TTC549 (cell line): ENCODE measurements around the gene AGAP3.

ENCODE experiments used
- FAIRE-seq: peaks from 2 replicates; lab custom pipeline; 2012; peaks lifted over from hg19 to GRCh38; lab: Jason Lieb, UNC

Gene AGAP3

DNA sequence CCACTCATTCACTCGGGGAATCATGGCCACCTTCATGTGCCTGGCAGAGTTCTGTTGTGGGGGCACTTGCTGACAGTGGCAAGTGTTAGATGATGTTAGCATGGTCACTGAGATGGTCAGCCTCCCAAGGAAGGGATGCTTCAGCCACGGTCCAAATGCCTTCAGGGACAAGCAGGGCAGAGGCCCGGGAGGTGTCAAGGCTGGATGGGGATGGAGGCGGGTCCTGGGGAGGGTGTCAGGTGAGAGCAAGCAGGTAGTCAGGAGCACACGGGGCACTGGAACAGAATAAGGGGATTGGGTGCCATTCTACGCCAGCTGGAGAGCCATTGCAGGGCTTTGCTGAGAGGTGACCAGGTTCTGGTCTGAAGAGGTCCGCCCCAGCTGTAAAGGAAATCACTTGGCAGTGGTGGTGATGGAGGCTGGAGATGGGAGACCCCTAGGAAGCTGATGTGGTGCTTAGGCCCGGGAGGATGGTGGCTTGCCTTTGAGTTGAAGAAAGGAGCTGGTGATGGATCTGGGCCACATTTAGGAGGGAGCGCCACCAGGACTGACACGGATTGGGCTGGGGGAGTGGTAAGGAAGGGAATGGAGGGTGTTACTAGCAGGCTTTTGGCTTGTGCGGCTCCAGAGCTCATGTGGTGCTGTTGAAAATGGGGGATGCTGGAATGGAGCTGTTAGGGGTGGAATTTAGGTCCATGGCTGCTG is 24.1 kb downstream of the AGAP3 start:
- FAIRE-seq: no peak

DNA sequence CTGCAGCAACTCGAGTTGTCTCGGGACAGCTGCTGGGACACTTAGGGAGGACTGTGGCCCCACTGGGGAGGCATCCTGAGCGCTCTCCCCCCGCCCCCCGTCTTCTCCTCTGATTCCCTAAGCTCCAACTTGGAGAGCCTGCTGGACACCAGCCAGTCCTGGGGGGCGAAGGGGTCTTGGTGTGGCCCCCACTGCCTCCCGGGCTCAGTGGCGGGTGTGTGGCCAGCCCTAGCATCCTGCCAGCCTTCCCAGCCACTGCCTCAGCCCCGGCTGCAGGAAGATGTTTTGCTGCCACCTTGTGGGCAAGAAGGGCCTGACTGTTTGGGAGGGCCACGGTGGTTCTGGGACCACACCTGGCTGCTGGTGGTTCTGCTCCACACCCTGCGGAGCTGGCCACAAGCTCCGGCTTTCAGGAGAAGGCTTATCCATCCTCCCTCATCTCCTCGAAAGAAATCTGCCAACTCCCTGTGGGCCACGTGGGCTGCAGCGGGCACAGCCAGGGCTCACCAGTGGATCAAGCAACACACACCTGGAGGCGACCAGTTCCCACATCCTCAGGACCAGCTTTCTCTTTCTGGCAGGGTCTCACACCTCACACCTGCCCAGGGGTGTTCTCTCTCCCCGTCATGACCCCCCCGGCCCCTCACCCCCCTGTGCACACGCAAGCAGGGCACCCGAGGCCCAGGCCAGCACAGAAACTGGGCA is 24.8 kb downstream of the AGAP3 start:
- FAIRE-seq: no peak

DNA sequence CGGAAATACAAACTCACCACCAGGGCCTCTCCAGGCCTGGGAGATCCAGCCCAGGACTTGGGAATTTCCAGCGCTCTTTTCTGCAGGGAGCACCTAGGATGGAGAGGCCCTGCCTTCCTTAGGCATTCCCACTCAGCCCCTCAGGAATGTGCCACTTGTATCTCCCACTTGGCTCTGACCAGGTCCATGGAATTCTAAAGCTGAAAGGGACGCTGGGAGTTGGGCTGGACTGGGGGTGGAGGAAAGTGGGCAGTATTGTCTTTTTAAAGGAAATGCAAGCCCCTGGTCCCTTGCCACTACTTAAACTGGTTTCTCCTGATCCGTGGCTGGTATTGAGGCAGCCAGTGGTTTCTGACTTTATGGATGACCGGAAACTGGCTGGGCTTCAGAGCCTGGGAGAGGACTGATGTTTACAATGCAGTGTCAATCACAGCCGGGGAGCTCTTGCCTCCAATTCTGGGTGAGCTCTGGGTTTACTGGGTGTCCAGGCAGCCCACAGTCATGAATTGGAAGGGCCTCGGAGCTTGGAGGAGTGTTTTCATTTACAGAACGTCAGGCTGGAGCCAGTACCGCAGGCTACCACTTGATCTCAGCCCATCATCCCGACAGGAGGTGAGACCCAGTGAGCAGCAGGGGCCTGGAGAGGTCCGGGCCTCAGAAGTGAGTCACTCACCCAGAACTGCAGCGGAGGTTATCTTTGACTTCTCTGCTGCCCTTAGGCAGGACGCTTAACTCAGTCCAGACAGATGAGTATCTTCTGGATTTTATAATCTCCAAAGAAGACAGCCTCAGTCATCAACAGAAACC is 27.3 kb downstream of the AGAP3 start:
- no peak for FAIRE-seq

DNA sequence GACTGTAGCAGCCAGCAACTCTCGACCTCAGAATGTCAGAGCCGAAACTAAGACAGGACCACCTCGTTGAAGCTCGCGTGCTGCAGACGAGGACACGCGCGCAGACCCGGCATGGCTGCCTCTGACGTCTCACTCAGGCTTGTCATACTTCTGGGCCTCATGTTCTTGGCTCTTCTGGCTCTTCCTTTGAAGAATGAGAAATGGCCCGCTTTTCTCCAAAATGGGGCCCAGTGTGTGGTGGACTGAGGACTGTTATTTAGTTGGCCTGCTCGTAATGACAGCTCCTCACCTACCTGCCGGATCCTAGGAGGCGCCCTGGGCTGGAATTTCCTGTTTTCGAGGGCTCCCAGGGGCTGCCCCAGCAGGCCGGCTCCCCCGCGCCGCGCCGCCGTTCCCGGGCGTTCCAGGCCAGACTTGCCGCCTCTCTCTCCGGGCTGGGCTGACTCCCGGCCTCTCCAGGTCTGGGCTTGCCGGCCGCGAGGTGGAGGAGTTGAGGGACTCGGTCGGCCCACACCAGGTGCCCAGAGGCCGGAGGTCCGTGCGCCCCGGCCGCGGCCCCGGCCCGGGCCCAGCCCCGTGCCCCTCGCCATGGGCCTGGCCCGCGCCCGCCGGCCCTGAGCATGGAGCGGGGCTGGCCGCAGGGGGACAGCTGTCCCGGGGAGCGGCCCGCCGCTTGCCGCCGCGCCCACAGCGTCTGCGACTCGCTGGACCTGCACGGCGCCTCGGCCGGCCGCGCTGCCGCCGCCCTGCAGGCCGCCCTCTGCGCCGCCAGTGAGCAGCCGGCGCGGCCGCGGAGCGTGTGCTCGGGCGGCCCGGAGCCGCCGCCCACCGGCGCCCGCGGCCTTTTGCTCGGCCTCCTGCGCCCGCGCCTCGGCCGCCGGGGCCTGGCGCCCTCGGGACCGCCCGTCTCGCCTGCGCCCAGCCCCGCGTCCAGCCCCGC is 28.1 kb downstream of the AGAP3 start:
- no peak for FAIRE-seq

DNA sequence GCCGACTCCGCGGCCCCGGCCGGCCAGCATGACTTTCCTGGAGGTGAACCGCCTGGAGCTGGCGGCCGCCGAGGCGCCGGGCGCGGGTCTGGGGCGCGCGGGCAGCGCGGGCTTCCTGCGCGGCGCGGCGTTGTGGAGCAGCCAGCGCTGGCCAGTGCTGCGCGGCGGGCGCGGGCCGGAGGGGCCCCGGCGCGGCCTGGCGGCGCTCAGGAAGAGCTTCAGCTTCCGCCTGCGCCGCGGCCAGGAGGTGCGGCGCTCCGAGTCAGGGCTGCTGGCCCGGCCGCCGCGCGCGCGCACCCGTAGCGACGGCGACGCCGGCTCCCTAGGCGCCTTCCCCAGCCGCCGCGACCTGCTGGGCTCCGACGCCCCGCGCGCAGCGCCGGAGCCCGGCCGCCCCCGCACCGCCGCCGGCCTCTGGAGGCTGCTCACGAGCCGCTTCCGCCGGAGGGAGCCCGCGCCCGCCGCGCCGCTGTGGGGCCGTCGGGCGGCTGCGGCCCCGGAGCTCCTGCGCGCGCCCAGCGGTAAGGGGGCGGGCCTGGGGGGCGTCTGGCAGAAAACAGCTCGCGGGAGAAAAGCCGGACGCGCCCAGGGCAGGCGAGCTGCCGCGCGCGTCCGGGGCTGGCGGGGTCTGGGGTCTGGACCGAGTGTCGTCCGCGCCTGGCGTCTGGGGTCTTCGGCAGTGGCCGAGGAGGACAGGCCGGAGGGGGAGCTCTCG is 29.0 kb downstream of the AGAP3 start:
- FAIRE-seq: no peak

DNA sequence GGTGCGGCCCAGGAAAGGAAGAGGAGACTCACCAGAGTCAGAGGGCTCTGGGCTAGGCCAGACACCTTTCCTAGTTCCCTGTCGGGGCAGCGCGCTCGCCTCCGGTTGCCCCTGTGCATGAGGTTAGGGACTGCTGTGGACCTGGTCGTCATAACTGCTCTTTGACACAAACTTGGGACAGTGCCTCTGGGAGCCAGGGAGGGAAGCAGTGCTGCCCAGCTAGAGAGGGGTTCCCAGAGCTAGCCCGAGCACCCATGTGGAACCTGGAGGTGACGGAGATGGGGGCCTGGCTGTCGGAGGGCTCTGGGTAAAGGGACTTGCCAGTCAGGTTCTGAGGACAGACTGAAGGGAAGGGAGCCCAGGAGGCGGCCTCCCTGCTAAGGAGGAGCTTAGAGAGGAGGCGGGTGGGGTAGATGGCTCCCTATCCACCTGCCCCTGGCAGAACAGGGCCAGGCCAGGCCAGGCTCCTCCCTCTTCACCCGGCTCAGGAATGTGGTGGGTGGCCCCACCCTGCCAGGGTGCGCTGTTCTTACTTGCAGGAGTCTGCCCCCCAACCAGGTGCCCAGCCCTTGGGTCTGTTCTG is 29.7 kb downstream of the AGAP3 start:
- no peak for FAIRE-seq

DNA sequence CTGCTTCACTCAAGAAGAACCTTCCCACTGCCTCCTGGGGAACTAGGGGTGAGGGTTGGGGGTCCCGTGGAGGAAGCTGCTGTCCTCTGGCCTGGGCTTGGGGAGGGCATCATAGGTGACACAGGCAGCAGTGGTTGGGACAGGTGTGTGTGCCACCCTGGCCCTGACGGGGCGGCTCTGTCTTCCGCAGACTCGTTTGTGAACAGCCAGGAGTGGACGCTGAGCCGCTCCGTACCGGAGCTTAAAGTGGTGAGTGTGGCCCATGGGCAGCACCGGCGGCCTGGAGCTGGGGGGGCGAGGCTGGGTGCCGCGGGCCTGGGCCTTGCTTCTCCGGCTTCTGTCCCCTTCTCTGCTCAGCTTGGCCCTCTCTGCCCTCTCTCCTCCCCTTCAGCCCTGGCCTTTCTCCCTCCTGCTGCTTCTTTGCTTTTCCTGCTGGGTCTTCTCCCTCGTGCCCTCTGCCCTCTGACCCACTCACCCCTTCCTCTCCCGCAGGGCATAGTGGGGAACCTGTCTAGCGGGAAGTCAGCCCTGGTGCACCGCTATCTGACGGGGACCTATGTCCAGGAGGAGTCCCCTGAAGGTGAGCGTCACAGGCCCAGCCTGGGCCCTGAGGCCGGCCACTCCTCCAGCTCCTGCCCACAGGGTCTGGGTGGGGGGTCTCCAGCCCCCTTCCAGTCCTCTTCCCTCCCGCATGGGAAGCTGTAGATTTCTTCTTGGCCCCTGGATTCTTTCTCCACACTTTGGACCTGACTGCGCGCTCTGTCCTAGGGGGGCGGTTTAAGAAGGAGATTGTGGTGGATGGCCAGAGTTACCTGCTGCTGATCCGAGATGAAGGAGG is 30.5 kb downstream of the AGAP3 start:
- FAIRE-seq: no peak

DNA sequence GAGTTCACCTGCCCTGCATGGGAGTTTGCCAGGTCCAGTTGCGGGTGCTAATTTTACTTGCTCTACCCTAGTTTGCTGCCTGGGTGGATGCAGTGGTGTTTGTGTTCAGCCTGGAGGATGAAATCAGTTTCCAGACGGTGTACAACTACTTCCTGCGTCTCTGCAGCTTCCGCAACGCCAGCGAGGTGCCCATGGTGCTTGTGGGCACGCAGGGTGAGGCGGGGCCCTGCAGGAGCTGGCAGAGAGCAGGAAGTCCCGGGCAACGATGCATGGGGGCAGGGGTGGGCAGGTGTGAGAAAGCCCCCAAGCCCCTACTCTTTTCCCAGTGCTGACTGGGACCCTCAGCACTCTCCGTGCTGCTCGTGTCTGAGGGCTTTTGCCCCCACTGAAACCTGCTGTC is 31.3 kb downstream of the AGAP3 start:
- FAIRE-seq: no peak

DNA sequence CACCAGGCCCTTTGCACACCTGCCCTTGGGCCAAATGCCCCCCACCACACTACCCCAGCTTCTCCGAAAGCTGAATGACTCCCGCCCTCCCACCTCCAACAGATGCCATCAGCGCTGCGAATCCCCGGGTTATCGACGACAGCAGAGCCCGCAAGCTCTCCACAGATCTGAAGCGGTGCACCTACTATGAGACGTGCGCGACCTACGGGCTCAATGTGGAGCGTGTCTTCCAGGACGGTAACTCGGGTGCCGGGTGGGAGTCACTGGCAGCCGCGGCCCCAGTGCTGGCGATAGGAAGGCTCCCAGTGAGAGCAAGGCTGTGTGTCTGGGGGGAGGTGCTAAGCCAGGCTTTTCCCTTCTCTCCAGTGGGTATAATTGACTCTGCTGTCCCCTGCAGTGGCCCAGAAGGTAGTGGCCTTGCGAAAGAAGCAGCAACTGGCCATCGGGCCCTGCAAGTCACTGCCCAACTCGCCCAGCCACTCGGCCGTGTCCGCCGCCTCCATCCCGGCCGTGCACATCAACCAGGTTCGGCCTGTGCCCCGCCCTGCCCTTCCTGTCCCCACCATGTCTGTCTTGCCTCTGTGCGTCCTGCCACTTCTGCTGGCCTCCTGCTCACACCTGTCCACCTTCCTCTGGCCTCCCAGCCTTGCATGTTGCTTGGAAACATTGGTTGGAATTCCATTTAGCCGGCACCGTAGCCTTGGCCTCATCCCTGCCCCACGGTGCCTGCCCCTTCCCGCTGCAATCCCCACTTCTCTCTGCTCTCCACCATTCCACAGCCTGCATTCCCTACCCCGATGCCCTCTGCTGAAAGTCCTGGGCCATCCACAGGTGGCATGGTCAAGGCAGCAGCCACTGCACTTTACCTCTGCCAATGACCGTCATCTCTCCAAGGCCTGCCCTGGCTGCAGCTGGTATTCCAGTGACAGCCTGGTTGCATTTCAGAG is 32.1 kb downstream of the AGAP3 start:
- FAIRE-seq: no peak

DNA sequence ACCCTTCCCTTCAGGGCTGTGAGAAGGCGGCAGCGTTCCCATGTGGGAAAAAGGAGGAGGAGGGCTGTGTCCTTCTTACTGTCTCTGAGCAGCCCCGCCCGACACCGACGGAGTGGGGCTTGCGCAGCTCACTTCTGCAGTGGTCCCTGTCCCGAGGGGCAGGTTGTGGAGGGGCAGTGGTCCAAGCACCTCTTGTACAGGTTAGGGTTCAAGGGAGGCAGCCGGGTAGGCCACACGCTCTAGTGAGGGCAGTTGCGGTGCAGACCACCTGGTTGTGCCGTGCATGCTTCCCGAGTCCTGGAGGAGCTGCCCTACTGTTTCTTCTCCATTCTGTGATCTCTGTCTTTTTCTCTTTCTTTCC is 32.8 kb downstream of the AGAP3 start:
- no peak for FAIRE-seq

DNA sequence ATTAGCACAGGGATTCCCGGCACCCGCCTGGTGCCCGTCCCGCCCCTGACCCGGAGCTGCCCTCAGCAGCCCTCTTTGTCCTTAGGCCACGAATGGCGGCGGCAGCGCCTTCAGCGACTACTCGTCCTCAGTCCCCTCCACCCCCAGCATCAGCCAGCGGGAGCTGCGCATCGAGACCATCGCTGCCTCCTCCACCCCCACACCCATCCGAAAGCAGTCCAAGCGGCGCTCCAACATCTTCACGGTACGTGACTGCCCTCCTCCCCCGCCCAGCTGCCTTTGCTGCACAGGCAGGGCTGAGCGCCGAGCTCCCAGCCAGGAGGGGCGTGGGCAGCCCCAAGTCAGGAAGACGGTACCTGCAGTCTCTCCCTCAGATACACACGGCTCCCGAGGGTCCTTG is 33.6 kb downstream of the AGAP3 start:
- no peak for FAIRE-seq

DNA sequence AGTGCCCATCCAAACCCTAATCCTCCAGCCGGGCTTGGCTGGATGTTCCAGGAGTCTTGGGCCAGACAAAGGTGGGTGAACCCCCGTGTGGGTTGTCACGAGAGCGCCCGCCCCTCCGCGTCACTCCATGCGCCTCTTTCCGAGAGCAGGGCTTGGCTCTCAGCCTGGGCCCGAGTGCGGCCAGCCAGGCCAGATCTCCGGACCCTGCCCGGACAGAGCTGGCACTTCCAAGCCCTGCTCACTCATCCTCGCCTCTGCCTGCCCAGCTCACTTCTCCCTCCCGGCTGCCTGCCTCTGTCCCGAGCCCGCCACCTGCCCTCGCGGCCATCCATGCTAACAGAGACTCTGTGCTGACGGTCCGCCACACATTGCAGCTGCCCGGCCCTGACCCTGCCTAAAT is 34.6 kb downstream of the AGAP3 start:
- FAIRE-seq: no peak

DNA sequence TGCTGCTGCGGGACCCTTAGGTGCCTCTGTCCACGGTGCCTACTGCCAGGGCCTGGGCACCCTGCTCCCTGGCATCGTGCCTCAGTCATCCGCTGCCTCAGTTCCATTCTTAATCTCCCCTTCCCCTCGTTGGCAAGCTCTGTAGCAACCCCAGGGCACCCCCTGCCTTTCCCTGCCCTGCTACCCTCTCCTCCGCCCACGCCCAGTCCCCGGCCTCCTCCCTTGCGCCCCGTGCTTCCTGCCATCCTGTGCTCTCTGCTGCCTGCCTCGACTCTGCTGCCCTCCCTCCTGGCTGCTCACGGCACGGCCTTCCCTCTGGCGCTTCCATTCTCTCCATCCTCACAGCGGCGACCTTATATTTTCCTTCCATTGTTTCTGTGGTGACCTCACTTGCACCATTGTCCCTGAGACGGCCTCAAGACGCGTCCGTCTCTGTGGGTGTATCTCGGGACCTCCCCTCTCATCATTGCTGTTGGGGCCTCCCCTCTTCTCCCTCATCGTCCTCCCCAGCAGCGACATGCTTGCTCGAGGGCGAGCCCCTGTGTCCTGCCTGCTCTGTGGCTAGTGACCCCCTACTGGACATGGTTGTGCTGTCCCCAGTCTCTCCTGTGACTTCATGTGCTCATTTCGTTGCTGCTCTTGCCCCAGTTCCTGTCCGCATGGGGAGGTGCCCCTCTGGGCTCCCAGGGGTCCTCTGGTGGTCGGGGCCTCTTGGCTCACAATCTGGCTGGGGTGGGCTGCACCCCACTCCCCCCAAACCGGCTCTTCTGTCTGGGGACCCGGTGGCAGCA is 35.3 kb downstream of the AGAP3 start:
- no peak for FAIRE-seq

DNA sequence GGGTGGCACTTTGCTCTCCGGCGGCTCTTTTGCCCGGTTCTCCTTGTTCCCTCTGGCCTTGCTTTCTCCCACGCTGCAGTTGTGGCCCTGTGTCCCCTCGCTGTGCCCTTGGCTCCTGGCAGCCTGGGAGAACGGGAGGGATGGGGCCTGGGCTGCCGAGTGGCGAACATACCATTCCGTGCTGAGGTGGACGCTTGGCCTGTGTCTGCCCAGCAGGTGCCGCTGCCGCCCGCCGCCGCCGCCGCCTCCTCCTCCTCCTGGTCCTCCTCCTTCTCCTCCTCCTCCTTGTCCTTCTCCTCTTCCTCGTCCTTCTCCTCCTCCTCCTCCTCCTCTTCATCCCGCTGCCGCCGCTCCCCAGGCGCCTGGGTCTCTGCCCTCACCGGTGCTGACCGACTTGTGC is 36.0 kb downstream of the AGAP3 start:
- no peak for FAIRE-seq

DNA sequence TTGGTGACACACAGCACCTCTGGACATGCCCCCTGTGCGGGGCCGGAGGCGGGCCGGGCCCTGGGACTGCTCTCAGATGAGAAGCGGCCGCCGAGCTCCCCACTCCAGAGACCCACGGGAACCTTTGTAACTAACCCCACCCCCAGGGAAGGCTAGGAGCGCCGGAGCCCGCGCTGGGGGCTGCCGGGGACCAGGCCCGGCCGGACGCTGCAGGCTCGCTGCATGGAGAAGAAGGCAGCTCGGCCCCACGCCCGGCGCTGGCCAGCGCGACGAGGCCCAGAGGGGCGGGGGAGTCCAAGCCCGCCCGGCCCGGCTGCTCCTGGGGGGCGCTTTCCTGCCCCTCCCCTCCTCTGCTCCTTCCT is 36.5 kb downstream of the AGAP3 start:
- FAIRE-seq: no peak

DNA sequence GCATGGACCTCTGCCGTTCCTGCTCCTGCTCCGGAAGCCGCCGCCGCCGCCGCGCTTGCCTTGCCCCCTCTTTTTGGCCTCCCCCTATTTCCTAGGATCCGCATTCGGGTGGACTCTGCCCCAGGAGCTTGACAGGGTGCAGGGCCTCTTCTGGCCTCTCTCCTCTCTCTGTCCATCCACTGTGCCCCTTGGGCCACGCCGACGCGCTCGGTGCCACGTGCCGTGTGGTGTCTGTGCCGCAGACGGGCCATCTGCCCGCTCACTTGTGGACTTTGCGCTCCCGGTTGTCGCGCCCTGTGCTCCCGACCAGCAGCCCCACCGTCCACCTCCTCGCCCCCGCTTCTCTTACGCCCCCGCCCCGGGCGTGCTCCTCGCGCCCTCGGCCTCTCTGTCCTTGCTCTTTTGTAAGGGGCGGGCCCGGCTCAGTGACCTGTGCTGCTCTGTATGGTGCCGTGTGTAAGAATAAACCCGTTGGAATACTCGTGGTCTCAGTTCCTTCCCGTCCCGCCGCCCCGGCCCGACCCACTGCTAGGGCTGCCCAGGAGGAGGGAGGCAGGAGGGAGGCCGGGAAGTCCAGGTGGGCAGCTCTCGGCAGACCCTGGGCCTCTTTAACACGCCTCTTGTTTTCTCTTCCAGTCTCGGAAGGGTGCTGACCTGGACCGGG is 37.0 kb downstream of the AGAP3 start:
- no peak for FAIRE-seq

DNA sequence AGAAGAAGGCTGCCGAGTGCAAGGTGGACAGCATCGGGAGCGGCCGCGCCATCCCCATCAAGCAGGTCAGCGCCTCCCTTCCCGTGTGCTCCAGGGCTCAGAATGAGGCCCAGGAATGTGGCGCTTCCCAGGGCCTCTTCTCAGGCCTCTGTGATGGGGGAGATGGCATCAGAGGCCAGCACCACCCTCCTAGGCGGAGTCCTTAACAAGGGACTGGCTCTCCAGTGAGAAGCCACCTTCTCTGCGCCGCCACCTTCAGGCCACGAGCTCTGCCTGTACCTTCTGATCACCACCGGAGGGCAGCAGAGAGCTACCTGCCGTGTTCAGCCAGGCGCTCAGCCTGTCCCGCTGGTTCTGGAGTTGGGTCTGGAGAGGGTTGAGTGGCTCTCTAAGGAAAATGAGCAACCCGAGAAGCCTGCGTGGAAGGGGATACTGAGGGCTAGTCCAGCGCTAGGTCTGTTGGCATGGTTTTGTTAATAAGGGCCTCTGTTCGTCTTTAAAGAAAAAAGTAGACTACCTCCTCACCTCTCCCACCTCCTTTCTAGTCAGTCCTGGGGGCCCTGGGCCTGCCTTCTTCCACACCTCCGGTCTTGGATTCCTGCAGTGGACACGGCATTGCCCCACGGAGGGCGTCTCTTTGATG is 37.7 kb downstream of the AGAP3 start:
- peak; percentile 29 for FAIRE-seq
